ENCODE results near the gene SFN. TPM values are rescaled to one million over a fixed set of nuclear protein-coding genes. Genes with fewer than 3 reads are reported as not detected.
A peak's percentile ranks its signal among the peaks of the same experiment; 100 is the strongest.

SFN gene
- total RNA-seq, 1 experiment from 2014 or later = 245 TPM

DNA sequence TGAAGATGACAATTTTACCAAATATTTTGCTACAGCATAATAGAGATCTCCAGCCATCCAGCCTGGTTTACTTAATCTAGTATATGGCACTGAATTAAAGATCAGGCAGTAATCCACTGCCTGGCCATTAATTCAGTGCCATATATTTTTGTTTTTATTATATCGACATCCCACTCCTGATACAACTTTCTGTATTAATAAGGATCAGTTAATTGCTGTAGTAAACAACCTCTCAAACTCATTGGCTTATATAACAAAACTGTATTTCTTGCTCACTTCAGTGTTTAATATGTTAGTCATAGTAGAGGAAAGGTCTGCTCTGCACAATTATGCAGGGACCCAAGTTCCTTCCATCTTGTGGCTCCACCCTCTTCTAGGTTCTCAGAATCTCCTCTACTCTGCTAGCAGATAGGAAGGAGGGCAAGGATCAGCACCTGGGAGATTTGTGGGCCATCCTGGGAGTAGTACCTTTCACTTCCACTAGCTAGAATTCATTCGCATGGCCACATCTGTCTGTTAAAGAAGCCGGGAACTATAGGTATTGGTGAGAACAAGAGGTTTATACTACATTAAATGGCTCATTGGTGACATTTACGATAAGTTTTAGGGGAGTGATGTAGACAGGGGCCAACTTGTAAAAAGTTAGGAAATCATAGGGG is 40.1 kb upstream of the SFN start:
- Histone ChIP-seq H3K27me3 (ENCODE audit: insufficient read depth, low read length) (no peaks in the 10 kb centered on the region), H3K36me3 (ENCODE audit: control insufficient read depth in 1 of 2, insufficient read depth in 2 of 2, low read length in 2 of 2) (no peaks in the 10 kb centered on the region), H3K4me2 (ENCODE audit: low read length) (no peak overlapping the region), H3K79me2 (ENCODE audit: insufficient read depth, low read length) (peaks cover 11% of the 10 kb centered on the region), H3K4me1 (ENCODE audit: control insufficient read depth in 1 of 2, insufficient read depth in 2 of 2, low read length in 2 of 2) (peaks cover 21 to 34% of the 10 kb centered on the region in 2 experiments), H2AFZ (ENCODE audit: low read depth, low read length, poor library complexity, severe bottlenecking) (no peak overlapping the region), H4K20me1 (ENCODE audit: insufficient read depth) (no peaks in the 10 kb centered on the region), H3K9ac (ENCODE audit: low read length) (no peak overlapping the region), H3K9me2 (ENCODE audit: insufficient read depth) (no peaks in the 10 kb centered on the region), H3K9me3 (ENCODE audit: control insufficient read depth in 1 of 2, insufficient read depth in 1 of 2, low read depth in 1 of 2, low read length in 2 of 2) (no peaks in the 10 kb centered on the region), H3K27ac (ENCODE audit: low read depth, low read length) (no peak overlapping the region), H3K4me3 (replicated peaks in 1 of 2; ENCODE audit: low read depth in 1 of 2, low read length in 2 of 2) (no peak overlapping the region)
- no peak for ATAC-seq
- DNase-seq (ENCODE audit: low read depth, low spot score) = no peak
- POLR2A ChIA-PET = interaction anchor here (1.0 kb wide), 1 partner anchor 14 kb away, joined by 3 read pairs; no protein-coding TSS in a partner anchor
- RAD21 ChIA-PET (ENCODE audit: low non-redundant PET in 1 of 2, low total read pairs in 2 of 2, uncharacterized antibody in 2 of 2, unreplicated experiment in 2 of 2) = no interaction called here
- TF ChIP-seq ELF1 (IDR thresholded peaks at IDR 0.05; ENCODE audit: borderline replicate concordance, low read depth) (no peak), ZNF274 (IDR thresholded peaks at IDR 0.05; ENCODE audit: low read depth, low read length) (no peak)
- TF ChIP-seq, protein P1, sequence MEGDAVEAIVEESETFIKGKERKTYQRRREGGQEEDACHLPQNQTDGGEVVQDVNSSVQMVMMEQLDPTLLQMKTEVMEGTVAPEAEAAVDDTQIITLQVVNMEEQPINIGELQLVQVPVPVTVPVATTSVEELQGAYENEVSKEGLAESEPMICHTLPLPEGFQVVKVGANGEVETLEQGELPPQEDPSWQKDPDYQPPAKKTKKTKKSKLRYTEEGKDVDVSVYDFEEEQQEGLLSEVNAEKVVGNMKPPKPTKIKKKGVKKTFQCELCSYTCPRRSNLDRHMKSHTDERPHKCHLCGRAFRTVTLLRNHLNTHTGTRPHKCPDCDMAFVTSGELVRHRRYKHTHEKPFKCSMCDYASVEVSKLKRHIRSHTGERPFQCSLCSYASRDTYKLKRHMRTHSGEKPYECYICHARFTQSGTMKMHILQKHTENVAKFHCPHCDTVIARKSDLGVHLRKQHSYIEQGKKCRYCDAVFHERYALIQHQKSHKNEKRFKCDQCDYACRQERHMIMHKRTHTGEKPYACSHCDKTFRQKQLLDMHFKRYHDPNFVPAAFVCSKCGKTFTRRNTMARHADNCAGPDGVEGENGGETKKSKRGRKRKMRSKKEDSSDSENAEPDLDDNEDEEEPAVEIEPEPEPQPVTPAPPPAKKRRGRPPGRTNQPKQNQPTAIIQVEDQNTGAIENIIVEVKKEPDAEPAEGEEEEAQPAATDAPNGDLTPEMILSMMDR (IDR thresholded peaks at IDR 0.05 in 2 of 3, conservative IDR thresholded peaks at IDR 0.05 in 1 of 3; ENCODE audit: borderline replicate concordance in 1 of 3, insufficient read depth in 1 of 3, low read depth in 2 of 3, low read length in 2 of 3) = peak in 1 of 3 experiments; percentile 22; a peak in 1 of 6 replicates
- TF ChIP-seq, protein P2, sequence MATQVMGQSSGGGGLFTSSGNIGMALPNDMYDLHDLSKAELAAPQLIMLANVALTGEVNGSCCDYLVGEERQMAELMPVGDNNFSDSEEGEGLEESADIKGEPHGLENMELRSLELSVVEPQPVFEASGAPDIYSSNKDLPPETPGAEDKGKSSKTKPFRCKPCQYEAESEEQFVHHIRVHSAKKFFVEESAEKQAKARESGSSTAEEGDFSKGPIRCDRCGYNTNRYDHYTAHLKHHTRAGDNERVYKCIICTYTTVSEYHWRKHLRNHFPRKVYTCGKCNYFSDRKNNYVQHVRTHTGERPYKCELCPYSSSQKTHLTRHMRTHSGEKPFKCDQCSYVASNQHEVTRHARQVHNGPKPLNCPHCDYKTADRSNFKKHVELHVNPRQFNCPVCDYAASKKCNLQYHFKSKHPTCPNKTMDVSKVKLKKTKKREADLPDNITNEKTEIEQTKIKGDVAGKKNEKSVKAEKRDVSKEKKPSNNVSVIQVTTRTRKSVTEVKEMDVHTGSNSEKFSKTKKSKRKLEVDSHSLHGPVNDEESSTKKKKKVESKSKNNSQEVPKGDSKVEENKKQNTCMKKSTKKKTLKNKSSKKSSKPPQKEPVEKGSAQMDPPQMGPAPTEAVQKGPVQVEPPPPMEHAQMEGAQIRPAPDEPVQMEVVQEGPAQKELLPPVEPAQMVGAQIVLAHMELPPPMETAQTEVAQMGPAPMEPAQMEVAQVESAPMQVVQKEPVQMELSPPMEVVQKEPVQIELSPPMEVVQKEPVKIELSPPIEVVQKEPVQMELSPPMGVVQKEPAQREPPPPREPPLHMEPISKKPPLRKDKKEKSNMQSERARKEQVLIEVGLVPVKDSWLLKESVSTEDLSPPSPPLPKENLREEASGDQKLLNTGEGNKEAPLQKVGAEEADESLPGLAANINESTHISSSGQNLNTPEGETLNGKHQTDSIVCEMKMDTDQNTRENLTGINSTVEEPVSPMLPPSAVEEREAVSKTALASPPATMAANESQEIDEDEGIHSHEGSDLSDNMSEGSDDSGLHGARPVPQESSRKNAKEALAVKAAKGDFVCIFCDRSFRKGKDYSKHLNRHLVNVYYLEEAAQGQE (IDR thresholded peaks at IDR 0.05; ENCODE audit: low read depth) = no peak
- intact Hi-C loops (cut with micrococcal nuclease) = no loop called here
- CTCF ChIA-PET = interaction anchor here (1.4 kb wide), 1 partner anchor 13 kb away, joined by 4 read pairs; no protein-coding TSS in a partner anchor
- no TSS peak for BruUV-seq (replicated peaks)
